ENCODE results near the gene NR1H4. TPM values are rescaled to one million over a fixed set of nuclear protein-coding genes. Genes with fewer than 3 reads are reported as not detected.
"Not testable (repeated sequence)": the region's sequence is repeated elsewhere in the genome, so short reads cannot be mapped to it uniquely, and the experiment has no call there.

Gene NR1H4
- polyA plus RNA-seq, 3 donors: not detected

GRCh38 chr12:100427078-100427477 is 46.6 kb upstream of the NR1H4 start:
- H2AFZ ChIP-seq (ENCODE audit: insufficient read depth, low read depth, low read length, poor library complexity, severe bottlenecking): no peak overlapping the region
- H3K9me3 ChIP-seq (replicated peaks in 1 of 2; ENCODE audit: control insufficient read depth in 1 of 2, insufficient read depth in 1 of 2, low read length in 2 of 2): peaks cover 0 to 3% of the 10 kb centered on the region in 2 donors

GRCh38 chr12:100430251-100430650 is 43.4 kb upstream of the NR1H4 start:
- DNase-seq; H3K36me3 Mint-ChIP-seq; H3K36me3 ChIP-seq (replicated peaks in 1 of 2; ENCODE audit: control insufficient read depth in 1 of 2, insufficient read depth in 2 of 2, low read length in 2 of 2); H3K27ac Mint-ChIP-seq; H3K27me3 Mint-ChIP-seq (ENCODE audit: low read depth in 3 of 3); H3K79me2 ChIP-seq (ENCODE audit: insufficient read depth, low read length); H3K9ac ChIP-seq (ENCODE audit: insufficient read depth, low read length, poor library complexity, severe bottlenecking); H2AFZ ChIP-seq (ENCODE audit: insufficient read depth, low read depth, low read length, poor library complexity, severe bottlenecking); H4K20me1 ChIP-seq (ENCODE audit: insufficient read depth, low read length); H3K4me2 ChIP-seq (replicated peaks; ENCODE audit: extremely low read depth, low read length, poor library complexity, severe bottlenecking); H3K9me3 ChIP-seq (replicated peaks in 1 of 2; ENCODE audit: control insufficient read depth in 1 of 2, insufficient read depth in 1 of 2, low read length in 2 of 2); intact Hi-C loops (cut with micrococcal nuclease); H3K4me3 Mint-ChIP-seq; H3K27me3 ChIP-seq (ENCODE audit: control insufficient read depth in 2 of 2, insufficient read depth in 2 of 2, low read length in 2 of 2); H3K4me3 ChIP-seq (replicated peaks in 1 of 3; ENCODE audit: low read depth in 2 of 3, low read length in 3 of 3); H3K27ac ChIP-seq (ENCODE audit: low read depth in 1 of 2, low read length in 2 of 2): not testable (repeated sequence)
- 98% methylated on average over 21 of the region's 32 CpGs for WGBS (ENCODE audit: insufficient coverage)
- peaks cover 4 to 23% (median 10%) of the 10 kb centered on the region in 7 donors for H3K9me3 Mint-ChIP-seq
- H3K4me1 Mint-ChIP-seq: peaks cover 17% of the 10 kb centered on the region
- peaks cover 7 to 20% of the 10 kb centered on the region in 2 donors for H3K4me1 ChIP-seq (ENCODE audit: control insufficient read depth in 1 of 2, insufficient read depth in 2 of 2, low read length in 2 of 2)

More at GRCh38 chr12:100427078-100427477, 46.6 kb upstream of the NR1H4 start:
- Histone ChIP-seq H4K20me1 (ENCODE audit: insufficient read depth, low read length) (no peaks in the 10 kb centered on the region), H3K79me2 (ENCODE audit: insufficient read depth, low read length) (no peaks in the 10 kb centered on the region), H3K9ac (ENCODE audit: insufficient read depth, low read length, poor library complexity, severe bottlenecking) (no peak overlapping the region), H3K27ac (ENCODE audit: low read depth in 1 of 2, low read length in 2 of 2) (no peak overlapping the region), H3K36me3 (replicated peaks in 1 of 2; ENCODE audit: control insufficient read depth in 1 of 2, insufficient read depth in 2 of 2, low read length in 2 of 2) (no peaks in the 10 kb centered on the region), H3K4me2 (replicated peaks; ENCODE audit: extremely low read depth, low read length, poor library complexity, severe bottlenecking) (no peak overlapping the region), H3K27me3 (ENCODE audit: control insufficient read depth in 2 of 2, insufficient read depth in 2 of 2, low read length in 2 of 2) (no peaks in the 10 kb centered on the region), H3K4me1 (ENCODE audit: control insufficient read depth in 1 of 2, insufficient read depth in 2 of 2, low read length in 2 of 2) (no peaks in the 10 kb centered on the region), H3K4me3 (replicated peaks in 1 of 3; ENCODE audit: low read depth in 2 of 3, low read length in 3 of 3) (no peak overlapping the region)
- WGBS (ENCODE audit: insufficient coverage): 74% methylated on average over 2 of the region's 3 CpGs
- peaks cover 5 to 20% (median 10%) of the 10 kb centered on the region in 7 donors for H3K9me3 Mint-ChIP-seq
- no peak for TF ChIP-seq CTCF (IDR thresholded peaks at IDR 0.05)
- intact Hi-C loops (cut with micrococcal nuclease): no loop called here
- no peak overlapping the region for H3K27ac Mint-ChIP-seq
- DNase-seq: no peak
- no peaks in the 10 kb centered on the region for H3K4me1 Mint-ChIP-seq
- H3K36me3 Mint-ChIP-seq: no peaks in the 10 kb centered on the region
- no peak overlapping the region for H3K4me3 Mint-ChIP-seq
- H3K27me3 Mint-ChIP-seq (ENCODE audit: low read depth in 3 of 3): peaks cover 0 to 2% (median 1%) of the 10 kb centered on the region in 3 donors
